PC-9 (cell line): Measurements from ENCODE around the gene IFNAR2. TPM values are rescaled to one million over a fixed set of nuclear protein-coding genes. Genes with fewer than 3 reads are reported as not detected.

ENCODE experiments used
- BruUV-seq: library from RNA; stranded (reverse); fragments of 400-500 nt; replicated peaks from 2 replicates; lab custom pipeline; 2021; lab: Mats Ljungman, UMichigan
- CTCF ChIA-PET: fragments of 300-600 bp; sonication (Branson Sonifier 250); formaldehyde crosslinking; loops from one replicate; lab custom pipeline; 2022; ENCODE audit warnings: antibody characterized with exemption; lab: Charles Lee
- POLR2A ChIA-PET: fragments of 300-600 bp; sonication (Branson Sonifier 250); formaldehyde crosslinking; loops from one replicate; lab custom pipeline; 2022; ENCODE audit warnings: antibody characterized with exemption; ENCODE audit not compliant: unreplicated experiment; lab: Charles Lee
- DNase-seq, 2 experiments: peaks; one replicate each; pipeline versions ENCODE4 v3.0.0 to v3.0.0-alpha.2; 2015 to 2022; ENCODE audit warnings: mixed read lengths in 1 of 2
- H2AFZ ChIP-seq: fragments of 200-600 bp; sonication (generic); 2 replicates; pipeline ENCODE4 v1.8.1; 2017; ENCODE audit warnings: antibody characterized with exemption
- H3F3A ChIP-seq: fragments of 200-600 bp; sonication (generic); 2 replicates; pipeline ENCODE4 v1.8.1; 2017; ENCODE audit warnings: antibody characterized with exemption, mild to moderate bottlenecking, low read depth; ENCODE audit not compliant: insufficient read depth
- H3K27ac ChIP-seq: fragments of 200-600 bp; sonication (generic); 2 replicates; pipeline ENCODE4 v1.6.1; 2016; ENCODE audit warnings: mixed run types
- H3K27me3 ChIP-seq: fragments of 200-600 bp; sonication (generic); 2 replicates; pipeline ENCODE4 v1.6.1; 2016; ENCODE audit warnings: low read depth, mixed run types; ENCODE audit not compliant: insufficient read depth
- H3K36me3 ChIP-seq: fragments of 200-600 bp; sonication (generic); 2 replicates; pipeline ENCODE4 v1.6.1; 2016; ENCODE audit warnings: low read depth, mixed run types
- H3K4me1 ChIP-seq: fragments of 200-600 bp; sonication (generic); replicated peaks from 2 replicates; pipeline ENCODE4 v1.6.1; 2016; ENCODE audit warnings: mixed run types; ENCODE audit not compliant: insufficient read depth
- H3K4me2 ChIP-seq: fragments of 200-600 bp; sonication (generic); 2 replicates; pipeline ENCODE4 v1.6.1; 2017; ENCODE audit warnings: mixed run types
- H3K4me3 ChIP-seq: fragments of 200-600 bp; sonication (generic); 2 replicates; pipeline ENCODE4 v1.6.1; 2016; ENCODE audit warnings: mixed run types
- H3K79me2 ChIP-seq: fragments of 200-600 bp; sonication (generic); 2 replicates; pipeline ENCODE4 v1.6.1; 2017; ENCODE audit warnings: low read depth, mixed run types
- H3K9me2 ChIP-seq: fragments of 200-600 bp; sonication (generic); 2 replicates; pipeline ENCODE4 v1.8.1; 2017; ENCODE audit warnings: mild to moderate bottlenecking; ENCODE audit not compliant: insufficient read depth
- H3K9me3 ChIP-seq: fragments of 200-600 bp; sonication (generic); 2 replicates; pipeline ENCODE4 v1.8.1; 2016; ENCODE audit warnings: low read depth; ENCODE audit not compliant: insufficient read depth
- H4K20me1 ChIP-seq: fragments of 200-600 bp; sonication (generic); 2 replicates; pipeline ENCODE4 v1.8.1; 2017; ENCODE audit not compliant: insufficient read depth
- CTCF ChIP-seq: fragments of 200-600 bp; sonication (generic); conservative IDR thresholded peaks from 2 replicates; pipeline ENCODE4 v1.6.1; 2017; ENCODE audit warnings: mixed run types, antibody characterized with exemption, mild to moderate bottlenecking, moderate library complexity
- EZH2 ChIP-seq: fragments of 200-600 bp; sonication (generic); IDR thresholded peaks from 2 replicates; pipeline ENCODE4 v1.8.0; 2017; ENCODE audit warnings: antibody characterized with exemption, low read depth
- intact Hi-C: fragments of 100-400 bp; cut with micrococcal nuclease; formaldehyde crosslinking; loops from one replicate; pipeline ENCODE4 v1.10.0; 2022; ENCODE audit not compliant: unreplicated experiment
- total RNA-seq: library from RNA; stranded (reverse); gene quantifications from 2 replicates; pipeline ENCODE4 v1.2.3, GENCODE V29; 2021

IFNAR2 gene
- total RNA-seq, 1 experiment from 2014 or later = 10.3 TPM

DNA sequence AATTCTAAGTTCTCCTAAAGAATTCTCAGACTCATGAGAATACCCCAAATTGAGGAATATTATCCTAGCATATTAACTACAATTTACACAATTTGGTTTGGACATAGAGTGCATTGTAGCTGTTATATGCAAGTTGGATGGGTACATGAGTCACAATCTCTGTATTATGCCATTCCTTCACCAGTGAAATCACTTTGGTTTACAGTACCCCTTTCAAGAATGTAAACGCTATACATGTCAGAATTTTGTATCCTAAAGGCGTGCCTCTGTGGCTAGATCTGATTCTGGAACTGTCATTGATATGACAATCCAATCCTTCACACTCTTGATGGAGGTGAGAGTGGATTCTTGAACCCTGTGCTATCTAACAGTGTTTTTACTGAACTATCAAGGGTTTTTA is 29.7 kb downstream of the IFNAR2 start:
- CTCF ChIA-PET = no interaction called here
- Histone ChIP-seq H4K20me1 (no peaks in the 10 kb centered on the region), H3K4me3 (no peak overlapping the region), H3K27ac (no peak overlapping the region), H3K27me3 (no peaks in the 10 kb centered on the region), H3K4me1 (no peaks in the 10 kb centered on the region), H3K9me3 (no peaks in the 10 kb centered on the region), H3K9me2 (no peaks in the 10 kb centered on the region), H3K36me3 (no peaks in the 10 kb centered on the region), H3K79me2 (no peaks in the 10 kb centered on the region), H3K4me2 (no peak overlapping the region), H3F3A (no peaks in the 10 kb centered on the region), H2AFZ (no peak overlapping the region)
- POLR2A ChIA-PET = no interaction called here
- intact Hi-C loops = no loop called here
- TF ChIP-seq CTCF = no peak
- TF ChIP-seq EZH2 = no peak
- BruUV-seq = no TSS peak
- no peak for DNase-seq

DNA sequence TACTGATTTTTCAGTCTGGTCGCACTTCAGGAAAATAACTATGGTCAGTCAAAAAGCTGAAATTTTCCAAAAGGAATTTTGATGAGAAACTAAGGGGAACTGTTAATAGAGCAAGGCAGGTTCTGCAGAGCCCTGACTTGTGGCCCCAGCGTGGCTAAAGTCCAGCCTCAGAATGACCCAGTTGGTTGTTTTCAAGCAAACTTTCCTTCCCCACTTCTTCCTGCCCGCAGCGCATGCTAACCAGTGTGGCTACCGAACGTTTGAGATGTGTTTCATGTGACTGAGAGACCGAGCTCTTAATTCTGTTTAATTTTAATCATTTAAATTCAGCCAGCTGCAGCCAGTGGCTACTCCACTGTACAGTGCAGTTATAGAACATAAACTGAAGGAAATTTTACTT is 30.3 kb downstream of the IFNAR2 start:
- no peaks in the 10 kb centered on the region for H3K36me3 ChIP-seq
- intact Hi-C loops = no loop called here
- H3K4me2 ChIP-seq = no peak overlapping the region
- H3K4me1 ChIP-seq = no peaks in the 10 kb centered on the region
- no peak overlapping the region for H2AFZ ChIP-seq
- H3K9me2 ChIP-seq = no peaks in the 10 kb centered on the region
- H3K27ac ChIP-seq = no peak overlapping the region
- no peak for TF ChIP-seq CTCF
- TF ChIP-seq EZH2 = no peak
- H3F3A ChIP-seq = no peaks in the 10 kb centered on the region
- ChIA-PET CTCF (no interaction called here), POLR2A (no interaction called here)
- DNase-seq = no peak
- no peaks in the 10 kb centered on the region for H3K9me3 ChIP-seq
- no peaks in the 10 kb centered on the region for H3K79me2 ChIP-seq
- no peaks in the 10 kb centered on the region for H3K27me3 ChIP-seq
- H3K4me3 ChIP-seq = no peak overlapping the region
- no TSS peak for BruUV-seq
- H4K20me1 ChIP-seq = no peaks in the 10 kb centered on the region

- Histone ChIP-seq H3K36me3 (no peaks in the 10 kb centered on the region), H2AFZ (no peak overlapping the region), H3K27me3 (no peaks in the 10 kb centered on the region), H3K79me2 (no peaks in the 10 kb centered on the region), H3K9me3 (no peaks in the 10 kb centered on the region), H3K4me1 (0 out of 2 replicates have a peak, but pooled peaks cover 5% of the 10 kb centered on the region), H3K27ac (no peak overlapping the region), H3K9me2 (no peaks in the 10 kb centered on the region), H3K4me2 (no peak overlapping the region), H3K4me3 (no peak overlapping the region), H3F3A (peaks cover 3% of the 10 kb centered on the region; the same call in 1 of the 2 replicates), H4K20me1 (no peaks in the 10 kb centered on the region)
- CTCF ChIA-PET = no interaction called here
- TF ChIP-seq CTCF (no peak), EZH2 (no peak)
- intact Hi-C loops = no loop called here
- POLR2A ChIA-PET = interaction anchor here (0.7 kb wide), 1 partner anchor 204 kb away, joined by 3 read pairs; no protein-coding TSS in a partner anchor
- no TSS peak for BruUV-seq
- no peak for DNase-seq
Measured at GRCh38 chr21:33261635-33262034, 31.9 kb downstream of the IFNAR2 start.
